HCT116 (cell line): ENCODE measurements around the gene RSRC1.
A peak's percentile ranks its signal among the peaks of the same experiment; 100 is the strongest.

ENCODE experiments used
- ATF3 ChIP-seq: IDR thresholded peaks from 2 replicates; pipeline ENCODE4 v1.6.1; 2012
- CEBPB ChIP-seq: IDR thresholded peaks from 2 replicates; pipeline ENCODE4 v1.6.1; 2012; ENCODE audit warnings: low read depth
- CTCF ChIP-seq, 3 experiments: fragments of 200-600 bp in 1 of 3; sonication (generic) in 1 of 3; IDR thresholded peaks in 2 of 3; conservative IDR thresholded peaks in 1 of 3; 2 replicates each; pipeline ENCODE4 v1.5.1; 2012 to 2017; ENCODE audit warnings: low read depth in 2 of 3, low read length in 2 of 3, antibody characterized with exemption in 1 of 3, borderline replicate concordance in 1 of 3, control low read depth in 1 of 3, mild to moderate bottlenecking in 1 of 3, mixed read lengths in 1 of 3, mixed run types in 1 of 3, moderate library complexity in 1 of 3; ENCODE audit not compliant: insufficient read depth in 1 of 3
- EZH2 ChIP-seq: fragments of 200-600 bp; sonication (generic); IDR thresholded peaks from 2 replicates; pipeline ENCODE4 v1.6.1; 2017; ENCODE audit warnings: antibody characterized with exemption, mixed run types
- POLR2A ChIP-seq: IDR thresholded peaks from 2 replicates; pipeline ENCODE4 v1.7.0; 2011; ENCODE audit warnings: borderline replicate concordance; ENCODE audit not compliant: insufficient read depth, insufficient read length; ENCODE audit errors: extremely low read depth
- POLR2AphosphoS5 ChIP-seq: IDR thresholded peaks from 2 replicates; pipeline ENCODE4 v1.6.1; 2011; ENCODE audit warnings: mild to moderate bottlenecking, low read depth, low read length, moderate library complexity
- RAD21 ChIP-seq: IDR thresholded peaks from 2 replicates; pipeline ENCODE4 v1.6.1; 2012; ENCODE audit warnings: low read depth, mild to moderate bottlenecking
- ZNF274 ChIP-seq: fragments of 200-500 bp; sonication (Bioruptor generic); IDR thresholded peaks from 2 replicates; pipeline ENCODE4 v1.6.1; 2014; ENCODE audit warnings: mild to moderate bottlenecking, low read depth, low read length, inconsistent platforms

- TF ChIP-seq POLR2AphosphoS5 (no peak), RAD21 (peak; percentile 24; the same call in 1 of the 2 replicates), CEBPB (no peak), EZH2 (no peak), ATF3 (no peak), ZNF274 (no peak), CTCF (IDR thresholded peaks at IDR 0.05 in 2 of 3, conservative IDR thresholded peaks at IDR 0.05 in 1 of 3; ENCODE audit: borderline replicate concordance in 1 of 3, insufficient read depth in 1 of 3, low read depth in 2 of 3, low read length in 2 of 3) (no peak), POLR2A (no peak)
These were observed 18.4 kb upstream of the RSRC1 start for GRCh38 chr3:158091531-158091930.
